Mucosa of stomach (tissue), 1 donor: ENCODE results near the gene MORN3.
"Not testable (repeated sequence)": the region's sequence is repeated elsewhere in the genome, so short reads cannot be mapped to it uniquely, and the experiment has no call there.

ENCODE experiments used
- H3K27me3 ChIP-seq: one replicate; pipeline ENCODE4 v1.7.0; 2013; ENCODE audit warnings: mild to moderate bottlenecking, low read length; ENCODE audit not compliant: control insufficient read depth, insufficient read depth
- H3K36me3 ChIP-seq: one replicate; pipeline ENCODE4 v1.7.0; 2013; ENCODE audit warnings: low read length; ENCODE audit not compliant: control insufficient read depth, insufficient read depth
- H3K4me1 ChIP-seq: one replicate; pipeline ENCODE4 v1.7.0; 2013; ENCODE audit warnings: mild to moderate bottlenecking, low read length; ENCODE audit not compliant: control insufficient read depth, insufficient read depth
- H3K4me3 ChIP-seq: one replicate; pipeline ENCODE4 v1.7.0; 2013; ENCODE audit warnings: low read length
- H3K9ac ChIP-seq: one replicate; pipeline ENCODE4 v1.7.0; 2013; ENCODE audit warnings: mild to moderate bottlenecking, low read length, moderate library complexity
- H3K9me3 ChIP-seq: one replicate; pipeline ENCODE4 v1.7.0; 2013; ENCODE audit warnings: mild to moderate bottlenecking, low read length, moderate library complexity; ENCODE audit not compliant: control insufficient read depth
- donor health status: Pancreatic carcinoma.

The MORN3 gene

GRCh38 chr12:121678716-121679300 is 9.4 kb upstream of the MORN3 start:
- Histone ChIP-seq H3K4me1 (no peaks in the 10 kb centered on the region), H3K4me3 (no peak overlapping the region), H3K36me3 (no peaks in the 10 kb centered on the region), H3K9me3 (no peaks in the 10 kb centered on the region), H3K27me3 (no peaks in the 10 kb centered on the region), H3K9ac (no peak overlapping the region)

DNA sequence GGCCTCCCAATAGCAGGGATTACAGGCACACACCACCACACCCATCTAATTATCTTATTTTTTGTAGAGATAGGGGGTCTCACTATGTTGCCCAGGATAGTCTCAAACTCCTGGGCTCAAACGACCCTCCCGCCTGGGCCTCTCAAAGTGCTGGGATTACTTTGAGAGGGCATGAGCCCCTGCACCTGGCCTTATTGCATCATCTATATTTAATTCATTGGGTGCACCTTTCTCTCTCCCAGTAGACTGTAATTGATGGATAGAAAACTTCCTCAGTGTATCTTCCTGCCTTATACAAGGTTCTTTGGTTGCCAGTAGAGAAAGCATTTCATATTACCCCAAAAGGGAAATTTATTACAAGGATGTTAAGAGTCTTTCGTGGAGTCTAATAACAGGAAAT is 8.9 kb upstream of the MORN3 start:
- H3K27me3 ChIP-seq = no peaks in the 10 kb centered on the region
- no peaks in the 10 kb centered on the region for H3K36me3 ChIP-seq

GRCh38 chr12:121676190-121676589 is 6.7 kb upstream of the MORN3 start:
- H3K4me3 ChIP-seq = no peak overlapping the region
- H3K36me3 ChIP-seq = no peaks in the 10 kb centered on the region
- no peak overlapping the region for H3K9ac ChIP-seq
- H3K4me1 ChIP-seq = peaks cover 14% of the 10 kb centered on the region
- no peaks in the 10 kb centered on the region for H3K9me3 ChIP-seq
- no peaks in the 10 kb centered on the region for H3K27me3 ChIP-seq

More for the DNA sequence above, 8.9 kb upstream of the MORN3 start:
- Histone ChIP-seq H3K4me3 (no peak overlapping the region), H3K9ac (no peak overlapping the region), H3K9me3 (no peaks in the 10 kb centered on the region), H3K4me1 (no peaks in the 10 kb centered on the region)

- peak overlapping the region; percentile 63 for H3K9ac ChIP-seq
- H3K27me3 ChIP-seq = no peaks in the 10 kb centered on the region
- H3K4me3 ChIP-seq = peak overlapping the region; percentile 45
- H3K36me3 ChIP-seq = no peaks in the 10 kb centered on the region
- H3K4me1 ChIP-seq = peaks cover 14% of the 10 kb centered on the region
- H3K9me3 ChIP-seq = no peaks in the 10 kb centered on the region
Measured at GRCh38 chr12:121673013-121673511, 3.6 kb upstream of the MORN3 start.

DNA sequence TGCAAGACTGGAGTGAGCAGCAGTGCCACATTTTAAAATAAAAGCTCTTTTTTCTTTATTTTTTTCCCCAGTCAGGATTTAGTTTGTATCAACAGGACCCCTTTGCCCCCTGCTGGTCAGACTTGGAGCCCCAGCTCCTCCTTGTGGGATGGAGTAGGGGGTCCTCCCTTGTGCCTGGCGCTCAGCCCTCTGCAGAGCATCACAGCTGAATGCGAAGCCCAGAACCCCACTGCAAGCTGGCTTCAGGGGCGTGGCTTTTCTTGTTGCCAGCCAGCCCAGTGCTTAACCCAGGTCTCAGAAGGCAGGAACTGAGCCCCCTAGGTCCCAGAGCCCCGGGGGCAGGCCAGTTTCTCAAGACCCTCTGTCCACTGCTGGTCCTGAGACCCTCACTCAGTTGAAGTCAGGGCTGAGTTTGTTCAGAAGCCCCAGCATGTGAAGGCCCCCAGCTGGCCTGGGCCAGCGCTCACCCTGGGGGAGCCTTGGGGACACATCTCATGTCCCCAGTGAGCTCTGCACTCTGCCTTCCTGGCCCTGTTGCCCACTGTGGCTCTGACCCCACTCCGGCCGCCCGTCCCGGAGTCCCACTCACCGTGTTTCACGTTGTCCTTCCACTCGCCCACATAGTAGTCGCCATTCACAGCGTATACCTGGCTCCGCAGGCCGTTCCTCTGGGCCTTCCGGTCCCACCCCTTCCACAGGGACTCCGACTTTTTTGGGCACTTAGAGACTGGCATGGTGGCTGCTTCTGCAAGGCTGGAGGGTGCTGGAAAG is 519 bp downstream of the MORN3 start:
- Histone ChIP-seq H3K9me3 (no peaks in the 10 kb centered on the region), H3K27me3 (no peaks in the 10 kb centered on the region), H3K4me3 (no peak overlapping the region), H3K36me3 (no peaks in the 10 kb centered on the region), H3K9ac (no peak overlapping the region), H3K4me1 (peaks cover 14% of the 10 kb centered on the region)

DNA sequence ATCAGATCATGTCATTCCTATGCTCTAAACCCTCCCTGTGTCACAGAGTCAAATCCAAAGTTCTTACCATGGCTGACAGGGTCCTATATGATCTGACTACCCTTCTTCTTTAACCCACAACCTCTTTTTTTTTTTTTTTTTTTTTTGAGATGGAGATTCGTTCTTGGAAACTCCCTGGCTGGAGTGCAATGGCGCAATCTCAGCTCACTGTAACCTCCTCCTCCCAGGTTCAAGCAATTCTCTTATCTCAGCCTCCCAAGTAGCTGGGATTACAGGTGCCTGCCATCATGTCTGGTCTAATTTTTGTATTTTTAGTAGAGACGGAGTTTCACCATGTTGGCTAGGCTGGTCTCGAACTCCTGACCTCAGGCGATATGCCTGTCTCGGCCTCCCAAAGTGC is 2.6 kb downstream of the MORN3 start:
- not testable (repeated sequence) for H3K27me3 ChIP-seq, H3K9ac ChIP-seq, H3K4me1 ChIP-seq, H3K9me3 ChIP-seq, H3K4me3 ChIP-seq, H3K36me3 ChIP-seq

DNA sequence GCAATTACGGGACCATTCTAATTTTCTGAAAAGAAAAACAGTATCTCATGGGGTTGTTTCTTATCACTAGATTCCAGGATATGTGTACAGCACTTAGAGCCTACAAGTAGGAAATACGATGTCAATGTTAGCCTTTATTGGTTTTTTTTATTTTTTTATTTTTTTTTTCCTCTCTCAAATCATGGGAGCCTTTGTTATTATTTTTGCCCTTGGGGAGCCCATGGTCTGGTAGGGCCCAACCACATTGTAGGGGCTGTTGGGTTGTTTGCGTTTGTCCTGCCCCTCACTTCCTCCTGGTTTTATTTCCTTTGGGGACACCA is 5.9 kb downstream of the MORN3 start:
- Histone ChIP-seq H3K36me3 (no peaks in the 10 kb centered on the region), H3K9ac (no peak overlapping the region), H3K27me3 (no peaks in the 10 kb centered on the region), H3K4me3 (no peak overlapping the region), H3K4me1 (peaks cover 11% of the 10 kb centered on the region), H3K9me3 (no peaks in the 10 kb centered on the region)

- not testable (repeated sequence) for H3K4me3 ChIP-seq, H3K36me3 ChIP-seq, H3K9me3 ChIP-seq, H3K27me3 ChIP-seq, H3K9ac ChIP-seq
- H3K4me1 ChIP-seq = peaks cover 13% of the 10 kb centered on the region
Measured at GRCh38 chr12:121661353-121662105, 7.9 kb downstream of the MORN3 start.

GRCh38 chr12:121657305-121658008 is 12.0 kb downstream of the MORN3 start:
- Histone ChIP-seq H3K4me3 (no peak overlapping the region), H3K9ac (no peak overlapping the region), H3K27me3 (no peaks in the 10 kb centered on the region), H3K4me1 (peaks cover 13% of the 10 kb centered on the region), H3K9me3 (no peaks in the 10 kb centered on the region), H3K36me3 (no peaks in the 10 kb centered on the region)

DNA sequence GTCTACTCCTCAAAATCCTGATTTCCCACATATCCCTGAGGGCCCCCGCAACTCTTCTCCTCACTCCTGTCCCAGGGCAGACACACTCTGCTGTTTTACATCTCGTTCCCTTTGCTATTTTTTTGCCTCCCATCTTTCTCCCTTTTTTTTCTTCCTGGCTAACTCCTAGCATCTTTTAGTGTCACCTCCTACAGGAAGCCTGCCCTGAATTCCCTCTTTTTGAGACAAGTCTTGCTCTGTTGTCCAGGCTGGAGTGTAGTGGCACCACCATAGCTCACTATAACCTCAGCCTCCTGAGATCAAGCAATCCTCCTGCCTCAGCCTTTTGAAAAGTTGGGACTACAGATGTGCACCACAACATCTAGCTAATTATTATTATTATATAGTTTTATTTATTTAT is 13.3 kb downstream of the MORN3 start:
- no peak overlapping the region for H3K9ac ChIP-seq
- no peak overlapping the region for H3K4me3 ChIP-seq
- no peaks in the 10 kb centered on the region for H3K36me3 ChIP-seq
- no peaks in the 10 kb centered on the region for H3K27me3 ChIP-seq
- no peaks in the 10 kb centered on the region for H3K9me3 ChIP-seq
- H3K4me1 ChIP-seq = peaks cover 13% of the 10 kb centered on the region

DNA sequence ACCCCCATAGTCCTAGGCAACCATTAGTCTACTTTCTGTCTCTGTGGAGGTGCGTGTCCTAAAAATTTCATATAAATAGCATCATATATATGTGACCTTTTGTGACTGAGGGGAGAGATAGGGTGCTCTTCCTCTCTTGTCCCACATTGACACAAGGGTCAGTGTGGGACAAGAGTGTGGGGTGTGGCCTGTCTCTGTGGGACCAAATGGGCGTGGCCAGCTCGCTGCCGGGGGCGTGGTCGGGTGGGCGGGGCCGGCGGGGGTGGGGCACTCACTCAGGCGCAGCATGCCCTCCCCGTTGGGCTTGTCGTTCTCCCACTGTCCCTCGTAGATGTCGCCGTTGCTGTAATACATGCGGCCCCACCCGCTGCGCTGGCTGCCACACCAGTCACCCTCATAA is 15.5 kb downstream of the MORN3 start:
- no peaks in the 10 kb centered on the region for H3K9me3 ChIP-seq
- H3K36me3 ChIP-seq = no peaks in the 10 kb centered on the region
- H3K4me3 ChIP-seq = no peak overlapping the region
- no peaks in the 10 kb centered on the region for H3K27me3 ChIP-seq
- no peak overlapping the region for H3K9ac ChIP-seq
- H3K4me1 ChIP-seq = peaks cover 7% of the 10 kb centered on the region
